ENCODE data around the gene DNAJC3. TPM values are rescaled to one million over a fixed set of nuclear protein-coding genes. Genes with fewer than 3 reads are reported as not detected.
A peak's percentile ranks its signal among the peaks of the same experiment; 100 is the strongest.

The DNAJC3 gene
- total and polyA plus RNA-seq, 2 of the 13 experiments (the other 11 are each of a cell fraction or from before 2014, with no cell fraction given): 10.4 to 48.2 TPM

- no peak for TF ChIP-seq STAT6 (CRISPR knock-in tag; IDR thresholded peaks at IDR 0.05; ENCODE audit: borderline replicate concordance)
- TF ChIP-seq ZNF264 (CRISPR knock-in tag; IDR thresholded peaks at IDR 0.05): peak; percentile 12; the same call in 1 of the 2 replicates
- TF ChIP-seq HNF1A (IDR thresholded peaks at IDR 0.05; ENCODE audit: low read depth): no peak
- TF ChIP-seq HNF1A (CRISPR knock-in tag; IDR thresholded peaks at IDR 0.05; ENCODE audit: borderline replicate concordance): no peak
- no peak for TF ChIP-seq THAP8 (CRISPR knock-in tag; IDR thresholded peaks at IDR 0.05; ENCODE audit: borderline replicate concordance)
- peak; percentile 64; the same call in 1 of the 2 replicates for TF ChIP-seq ZNF367 (CRISPR knock-in tag; IDR thresholded peaks at IDR 0.05; ENCODE audit: borderline replicate concordance)
- TF ChIP-seq ZNF3 (CRISPR knock-in tag; IDR thresholded peaks at IDR 0.05): no peak
- no peak for TF ChIP-seq ZNF761 (CRISPR knock-in tag; conservative IDR thresholded peaks at IDR 0.05)
- no peak for TF ChIP-seq ZNF205 (CRISPR knock-in tag; IDR thresholded peaks at IDR 0.05)
- no peak for TF ChIP-seq ZBTB33 (CRISPR knock-in tag; IDR thresholded peaks at IDR 0.05)
These were observed at the start of gene DNAJC3 (continued) for GRCh38 chr13:95676762-95677563.
